Activated B cell treated with CpG ODN at 0.5 μM for 24 hours (primary cell): ENCODE data around the gene GPATCH1. TPM values are rescaled to one million over a fixed set of nuclear protein-coding genes. Genes with fewer than 3 reads are reported as not detected.

Source experiments
- ATAC-seq: fragments of 200-7000 bp; cut with Tn5 transposase; one replicate; pipeline ENCODE4 v1.10.0; 2021; ENCODE audit warnings: low read depth, mild to moderate bottlenecking, moderate library complexity
- CTCF ChIA-PET: fragments of 350-600 bp; sonication (Branson Sonifier 250); formaldehyde crosslinking; loops from one replicate; lab custom pipeline; 2021; ENCODE audit warnings: antibody characterized with exemption; lab: Charles Lee
- POLR2A ChIA-PET: fragments of 350-600 bp; sonication (Branson Sonifier 250); formaldehyde crosslinking; loops from one replicate; lab custom pipeline; 2021; ENCODE audit warnings: antibody characterized with exemption; lab: Charles Lee
- DNase-seq: peaks from one replicate; pipeline ENCODE4 v3.0.0; 2022
- H3K27ac Mint-ChIP-seq: one replicate; pipeline ENCODE4 v1.8.0; 2020; ENCODE audit warnings: mixed read lengths
- H3K27me3 Mint-ChIP-seq: one replicate; pipeline ENCODE4 v1.8.0; 2021; ENCODE audit warnings: mixed read lengths
- H3K36me3 Mint-ChIP-seq: one replicate; pipeline ENCODE4 v1.8.0; 2021; ENCODE audit warnings: low read depth, mixed read lengths
- H3K4me1 Mint-ChIP-seq: one replicate; pipeline ENCODE4 v1.8.0; 2021; ENCODE audit warnings: mixed read lengths
- H3K4me3 Mint-ChIP-seq: one replicate; pipeline ENCODE4 v1.8.0; 2020; ENCODE audit warnings: mild to moderate bottlenecking, mixed read lengths
- H3K9me3 Mint-ChIP-seq: one replicate; pipeline ENCODE4 v1.8.0; 2020; ENCODE audit warnings: mixed read lengths
- CTCF ChIP-seq: fragments of 200-600 bp; IDR thresholded peaks from one replicate; pipeline ENCODE4 v1.8.0; 2022; ENCODE audit warnings: antibody characterized with exemption, mild to moderate bottlenecking
- intact Hi-C: fragments of 100-400 bp; cut with micrococcal nuclease; formaldehyde crosslinking; loops from one replicate; pipeline ENCODE4 v1.15.1; 2024
- total RNA-seq: library from RNA; stranded (reverse); gene quantifications from 2 replicates; pipeline ENCODE4 v1.2.3, GENCODE V29; 2022

Gene GPATCH1
- total RNA-seq, 1 donor from 2014 or later = 12.8 TPM

- CTCF ChIA-PET = no interaction called here
These were observed 13.6 kb downstream of the GPATCH1 start for GRCh38 chr19:33094436-33095067.

GRCh38 chr19:33096005-33096404, 15.0 kb downstream of the GPATCH1 start:
- intact Hi-C loops = no loop called here
- no peaks in the 10 kb centered on the region for H3K4me1 Mint-ChIP-seq

More at GRCh38 chr19:33094436-33095067, 13.6 kb downstream of the GPATCH1 start:
- DNase-seq = no peak
- ATAC-seq = no peak
- Mint-ChIP-seq H3K4me1 (no peaks in the 10 kb centered on the region), H3K27ac (no peak overlapping the region), H3K4me3 (no peak overlapping the region), H3K27me3 (no peaks in the 10 kb centered on the region), H3K36me3 (peaks cover 85% of the 10 kb centered on the region), H3K9me3 (no peaks in the 10 kb centered on the region)
- POLR2A ChIA-PET = no interaction called here
- intact Hi-C loops = no loop called here
- no peak for TF ChIP-seq CTCF

GRCh38 chr19:33098055-33098534, 17.1 kb downstream of the GPATCH1 start:
- CTCF ChIA-PET = no interaction called here
- intact Hi-C loops = no loop called here

More at GRCh38 chr19:33096005-33096404, 15.0 kb downstream of the GPATCH1 start:
- Mint-ChIP-seq H3K36me3 (peaks cover 82% of the 10 kb centered on the region), H3K9me3 (no peaks in the 10 kb centered on the region), H3K27ac (no peak overlapping the region), H3K27me3 (no peaks in the 10 kb centered on the region), H3K4me3 (no peak overlapping the region)
- no peak for ATAC-seq
- TF ChIP-seq CTCF = no peak
- DNase-seq = no peak
- POLR2A ChIA-PET = no interaction called here
- CTCF ChIA-PET = no interaction called here

GRCh38 chr19:33100894-33101644, 20.1 kb downstream of the GPATCH1 start:
- ChIA-PET POLR2A (no interaction called here), CTCF (no interaction called here)
- intact Hi-C loops = no loop called here
- Mint-ChIP-seq H3K27ac (no peak overlapping the region), H3K4me3 (no peak overlapping the region), H3K4me1 (no peaks in the 10 kb centered on the region), H3K36me3 (peaks cover 73% of the 10 kb centered on the region), H3K27me3 (no peaks in the 10 kb centered on the region), H3K9me3 (no peaks in the 10 kb centered on the region)
- no peak for TF ChIP-seq CTCF
- no peak for ATAC-seq
- no peak for DNase-seq

More at GRCh38 chr19:33098055-33098534, 17.1 kb downstream of the GPATCH1 start:
- ATAC-seq (no peak), DNase-seq (no peak)
- Mint-ChIP-seq H3K27ac (no peak overlapping the region), H3K4me3 (no peak overlapping the region), H3K4me1 (no peaks in the 10 kb centered on the region), H3K9me3 (no peaks in the 10 kb centered on the region), H3K27me3 (no peaks in the 10 kb centered on the region), H3K36me3 (peaks cover 81% of the 10 kb centered on the region)
- POLR2A ChIA-PET = no interaction called here
- no peak for TF ChIP-seq CTCF

- no peak for TF ChIP-seq CTCF
- Mint-ChIP-seq H3K36me3 (peaks cover 69% of the 10 kb centered on the region), H3K9me3 (no peaks in the 10 kb centered on the region), H3K27ac (no peak overlapping the region), H3K4me3 (no peak overlapping the region), H3K27me3 (no peaks in the 10 kb centered on the region), H3K4me1 (no peaks in the 10 kb centered on the region)
- POLR2A ChIA-PET = no interaction called here
- no peak for ATAC-seq
- intact Hi-C loops = no loop called here
- DNase-seq = no peak
- CTCF ChIA-PET = no interaction called here
These were observed 21.9 kb downstream of the GPATCH1 start for GRCh38 chr19:33102893-33103292.
